Karpas-422 (cell line): ENCODE measurements around the gene PLXNA3. TPM values are rescaled to one million over a fixed set of nuclear protein-coding genes. Genes with fewer than 3 reads are reported as not detected.

Experiments
- DNase-seq: peaks from one replicate; pipeline ENCODE4 v3.0.0-alpha.2; 2015
- H2AFZ ChIP-seq: fragments of 200-600 bp; sonication (generic); 2 replicates; pipeline ENCODE4 v1.6.1; 2014; ENCODE audit warnings: antibody characterized with exemption, low read length, mixed read lengths
- H3K27ac ChIP-seq: fragments of 200-600 bp; sonication (generic); 2 replicates; pipeline ENCODE4 v1.5.1; 2014; ENCODE audit warnings: mild to moderate bottlenecking, low read length, moderate library complexity
- H3K27me3 ChIP-seq: fragments of 200-600 bp; sonication (generic); 2 replicates; pipeline ENCODE4 v1.6.1; 2014; ENCODE audit warnings: low read length, mixed read lengths
- H3K36me3 ChIP-seq: fragments of 200-600 bp; sonication (generic); 2 replicates; pipeline ENCODE4 v1.6.1; 2014; ENCODE audit warnings: low read length, mixed read lengths; ENCODE audit not compliant: insufficient read depth
- H3K4me1 ChIP-seq: fragments of 200-600 bp; sonication (generic); 2 replicates; pipeline ENCODE4 v1.6.1; 2014; ENCODE audit warnings: mild to moderate bottlenecking, low read length, mixed read lengths
- H3K4me2 ChIP-seq: fragments of 200-600 bp; sonication (generic); 2 replicates; pipeline ENCODE4 v1.6.1; 2014; ENCODE audit warnings: low read length, low read depth, mild to moderate bottlenecking; ENCODE audit not compliant: poor library complexity, severe bottlenecking
- H3K4me3 ChIP-seq: fragments of 200-600 bp; sonication (generic); 2 replicates; pipeline ENCODE4 v1.5.1; 2014; ENCODE audit warnings: mild to moderate bottlenecking, antibody characterized with exemption, low read length, mixed read lengths
- H3K79me2 ChIP-seq: fragments of 200-600 bp; sonication (generic); 2 replicates; pipeline ENCODE4 v1.6.1; 2014; ENCODE audit warnings: mild to moderate bottlenecking, low read length, mixed read lengths
- H3K9ac ChIP-seq: fragments of 200-600 bp; sonication (generic); 2 replicates; pipeline ENCODE4 v1.6.0; 2014; ENCODE audit warnings: low read length
- H3K9me2 ChIP-seq: fragments of 200-600 bp; sonication (generic), shearing (Covaris generic); replicated peaks from 2 replicates; pipeline ENCODE4 v1.6.0; 2014; ENCODE audit warnings: mild to moderate bottlenecking, low read length, moderate library complexity; ENCODE audit not compliant: insufficient read depth
- H3K9me3 ChIP-seq: fragments of 300-700, 200-600 bp; sonication (generic); 2 replicates; pipeline ENCODE4 v1.6.1; 2014; ENCODE audit warnings: low read length, mixed read lengths
- H4K20me1 ChIP-seq: fragments of 200-600 bp; sonication (generic); 2 replicates; pipeline ENCODE4 v1.6.1; 2014; ENCODE audit warnings: mild to moderate bottlenecking, antibody characterized with exemption, low read length, low read depth; ENCODE audit not compliant: insufficient read depth
- total RNA-seq: library from RNA; depleted of rRNA; stranded (reverse); fragments of >200 nt; shearing (Covaris generic); gene quantifications from 2 replicates; pipeline ENCODE4 v1.2.3, GENCODE V29; 2014; ENCODE audit warnings: low replicate concordance

The PLXNA3 gene
- total RNA-seq, 1 experiment from 2014 or later: 7.2 TPM

GRCh38 chrX:154437971-154438893 lies 19.8 kb upstream of the PLXNA3 start:
- Histone ChIP-seq H3K9me2 (no peaks in the 10 kb centered on the region), H4K20me1 (peaks cover 7% of the 10 kb centered on the region; the same call in 1 of the 2 replicates), H3K79me2 (peaks cover 21% of the 10 kb centered on the region), H3K4me2 (peak overlapping the region; percentile 75), H3K4me3 (peak overlapping the region; percentile 71), H2AFZ (no peak overlapping the region), H3K9ac (peak overlapping the region; percentile 85), H3K36me3 (no peaks in the 10 kb centered on the region), H3K27me3 (no peaks in the 10 kb centered on the region), H3K27ac (peak overlapping the region; percentile 19; the same call in 1 of the 2 replicates), H3K9me3 (no peaks in the 10 kb centered on the region), H3K4me1 (peaks cover 12% of the 10 kb centered on the region)
- DNase-seq: no peak

- no peak for DNase-seq
- H3K4me3 ChIP-seq: no peak overlapping the region
- no peaks in the 10 kb centered on the region for H3K9me2 ChIP-seq
- peaks cover 26% of the 10 kb centered on the region for H3K79me2 ChIP-seq
- H3K4me1 ChIP-seq: peaks cover 20% of the 10 kb centered on the region
- no peaks in the 10 kb centered on the region for H3K9me3 ChIP-seq
- no peak overlapping the region for H3K9ac ChIP-seq
- H3K36me3 ChIP-seq: no peaks in the 10 kb centered on the region
- H2AFZ ChIP-seq: no peak overlapping the region
- no peak overlapping the region for H3K4me2 ChIP-seq
- no peaks in the 10 kb centered on the region for H3K27me3 ChIP-seq
- H3K27ac ChIP-seq: no peak overlapping the region
- H4K20me1 ChIP-seq: peaks cover 7% of the 10 kb centered on the region; the same call in 1 of the 2 replicates
These were observed 18.2 kb upstream of the PLXNA3 start for GRCh38 chrX:154439841-154440240.

GRCh38 chrX:154440623-154441357 lies 17.3 kb upstream of the PLXNA3 start:
- Histone ChIP-seq H3K27me3 (no peaks in the 10 kb centered on the region), H3K4me3 (no peak overlapping the region), H3K27ac (no peak overlapping the region), H2AFZ (no peak overlapping the region), H3K9ac (no peak overlapping the region), H3K36me3 (no peaks in the 10 kb centered on the region), H3K4me1 (peaks cover 25% of the 10 kb centered on the region), H3K79me2 (peaks cover 31% of the 10 kb centered on the region), H4K20me1 (peaks cover 7% of the 10 kb centered on the region; the same call in 1 of the 2 replicates), H3K4me2 (no peak overlapping the region), H3K9me3 (no peaks in the 10 kb centered on the region), H3K9me2 (no peaks in the 10 kb centered on the region)
- DNase-seq: no peak

- no peaks in the 10 kb centered on the region for H3K9me3 ChIP-seq
- no peaks in the 10 kb centered on the region for H3K9me2 ChIP-seq
- H3K79me2 ChIP-seq: peaks cover 31% of the 10 kb centered on the region
- no peak for DNase-seq
- no peaks in the 10 kb centered on the region for H3K27me3 ChIP-seq
- no peak overlapping the region for H2AFZ ChIP-seq
- no peak overlapping the region for H3K27ac ChIP-seq
- H4K20me1 ChIP-seq: peaks cover 7% of the 10 kb centered on the region; the same call in 1 of the 2 replicates
- H3K9ac ChIP-seq: no peak overlapping the region
- H3K4me1 ChIP-seq: peaks cover 22% of the 10 kb centered on the region
- H3K4me3 ChIP-seq: no peak overlapping the region
- no peak overlapping the region for H3K4me2 ChIP-seq
- H3K36me3 ChIP-seq: no peaks in the 10 kb centered on the region
These were observed 16.5 kb upstream of the PLXNA3 start for GRCh38 chrX:154441564-154441963.

GRCh38 chrX:154441984-154442707 lies 15.9 kb upstream of the PLXNA3 start:
- Histone ChIP-seq H3K27ac (no peak overlapping the region), H3K27me3 (no peaks in the 10 kb centered on the region), H3K9me3 (no peaks in the 10 kb centered on the region), H3K36me3 (no peaks in the 10 kb centered on the region), H3K9me2 (no peaks in the 10 kb centered on the region), H3K9ac (no peak overlapping the region), H4K20me1 (peaks cover 7% of the 10 kb centered on the region; the same call in 1 of the 2 replicates), H3K4me2 (no peak overlapping the region), H2AFZ (no peak overlapping the region), H3K4me1 (peaks cover 22% of the 10 kb centered on the region), H3K79me2 (peaks cover 30% of the 10 kb centered on the region), H3K4me3 (no peak overlapping the region)
- no peak for DNase-seq

GRCh38 chrX:154443479-154443910 lies 14.6 kb upstream of the PLXNA3 start:
- Histone ChIP-seq H3K9ac (peak overlapping the region; percentile 50), H3K9me2 (no peaks in the 10 kb centered on the region), H3K79me2 (peaks cover 17% of the 10 kb centered on the region), H3K27ac (no peak overlapping the region; the same call in 1 of the 2 replicates), H3K4me2 (peak overlapping the region; percentile 66), H3K9me3 (no peaks in the 10 kb centered on the region), H3K27me3 (no peaks in the 10 kb centered on the region), H3K4me1 (peaks cover 16% of the 10 kb centered on the region), H4K20me1 (peaks cover 6% of the 10 kb centered on the region; the same call in 1 of the 2 replicates), H3K36me3 (no peaks in the 10 kb centered on the region), H2AFZ (no peak overlapping the region), H3K4me3 (peak overlapping the region; percentile 55; the same call in 1 of the 2 replicates)
- peak; percentile 55 for DNase-seq

- no peaks in the 10 kb centered on the region for H4K20me1 ChIP-seq
- peaks cover 13% of the 10 kb centered on the region for H3K4me1 ChIP-seq
- DNase-seq: peak; percentile 84
- no peak within 1 kb of the TSS; the same call in 1 of the 2 replicates for H3K27ac ChIP-seq
- H3K9ac ChIP-seq: peak within 1 kb of the TSS; percentile 88
- no peak within 1 kb of the TSS for H2AFZ ChIP-seq
- H3K36me3 ChIP-seq: no peaks in the 10 kb centered on the region
- no peaks in the 10 kb centered on the region for H3K9me3 ChIP-seq
- peak within 1 kb of the TSS; percentile 75 for H3K4me3 ChIP-seq
- H3K27me3 ChIP-seq: no peaks in the 10 kb centered on the region
- peaks cover 11% of the 10 kb centered on the region for H3K79me2 ChIP-seq
- H3K9me2 ChIP-seq: no peaks in the 10 kb centered on the region
- peak within 1 kb of the TSS; percentile 78 for H3K4me2 ChIP-seq
These were observed 13.9 kb upstream of the PLXNA3 start, which contains the start of gene FAM50A for GRCh38 chrX:154443992-154444754. Gene FAM50A, plus strand, starts transcription at chrX:154444141. Its CDS starts 95 bp downstream, at chrX:154444236.
